Activated CD4-positive, alpha-beta T cell treated with anti-CD3 and anti-CD28 coated beads, Interleukin-2, amount 10 ng/mL, durations not matched to agents 24 days and 14 days (primary cell): ENCODE data around the gene FBXW5. TPM values are rescaled to one million over a fixed set of nuclear protein-coding genes. Genes with fewer than 3 reads are reported as not detected.

Experiments used
- DNase-seq: peaks from one replicate; pipeline ENCODE4 v3.0.0; 2022
- H3K27ac Mint-ChIP-seq: one replicate; pipeline ENCODE4 v1.8.0; 2022; ENCODE audit warnings: mild to moderate bottlenecking, mixed read lengths
- H3K27me3 Mint-ChIP-seq: one replicate; pipeline ENCODE4 v1.8.0; 2022; ENCODE audit warnings: mixed read lengths
- H3K36me3 Mint-ChIP-seq: one replicate; pipeline ENCODE4 v1.8.0; 2022; ENCODE audit warnings: low read depth, mild to moderate bottlenecking, mixed read lengths
- H3K4me1 Mint-ChIP-seq: one replicate; pipeline ENCODE4 v1.8.0; 2021; ENCODE audit warnings: mixed read lengths
- H3K4me3 Mint-ChIP-seq: one replicate; pipeline ENCODE4 v1.8.0; 2022; ENCODE audit warnings: mild to moderate bottlenecking, moderate library complexity, mixed read lengths
- H3K9me3 Mint-ChIP-seq: one replicate; pipeline ENCODE4 v1.8.0; 2021; ENCODE audit warnings: mixed read lengths
- intact Hi-C: fragments of 100-400 bp; cut with micrococcal nuclease; formaldehyde crosslinking; loops from one replicate; pipeline ENCODE4 v1.15.1; 2023
- total RNA-seq: library from RNA; stranded (reverse); gene quantifications from 2 replicates; pipeline ENCODE4 v1.2.3, GENCODE V29; 2022

FBXW5 gene
- total RNA-seq, 1 donor from 2014 or later: 93.6 TPM

- H3K4me3 Mint-ChIP-seq: no peak overlapping the region
- peaks cover 13% of the 10 kb centered on the region for H3K4me1 Mint-ChIP-seq
- H3K36me3 Mint-ChIP-seq: peaks cover 2% of the 10 kb centered on the region
- H3K27ac Mint-ChIP-seq: no peak overlapping the region
- DNase-seq: no peak
- H3K9me3 Mint-ChIP-seq: peaks cover 8% of the 10 kb centered on the region
- H3K27me3 Mint-ChIP-seq: peaks cover 3% of the 10 kb centered on the region
- intact Hi-C loops: no loop called here
Observed at GRCh38 chr9:136961279-136962065, 16.9 kb upstream of the FBXW5 start.

- Mint-ChIP-seq H3K9me3 (peaks cover 12% of the 10 kb centered on the region), H3K27me3 (peaks cover 3% of the 10 kb centered on the region), H3K4me3 (no peak overlapping the region), H3K36me3 (peaks cover 2% of the 10 kb centered on the region), H3K4me1 (peaks cover 8% of the 10 kb centered on the region), H3K27ac (no peak overlapping the region)
- intact Hi-C loops: no loop called here
- DNase-seq: no peak
Observed at GRCh38 chr9:136960938-136961275, 16.4 kb upstream of the FBXW5 start.

GRCh38 chr9:136960212-136960937 is 15.8 kb upstream of the FBXW5 start:
- Mint-ChIP-seq H3K27me3 (no peaks in the 10 kb centered on the region), H3K9me3 (peaks cover 12% of the 10 kb centered on the region), H3K4me1 (peaks cover 4% of the 10 kb centered on the region), H3K36me3 (peaks cover 2% of the 10 kb centered on the region), H3K27ac (no peak overlapping the region), H3K4me3 (no peak overlapping the region)
- intact Hi-C loops: no loop called here
- DNase-seq: no peak

GRCh38 chr9:136958898-136959850 is 14.6 kb upstream of the FBXW5 start:
- Mint-ChIP-seq H3K9me3 (peaks cover 12% of the 10 kb centered on the region), H3K4me3 (no peak overlapping the region), H3K4me1 (peaks cover 4% of the 10 kb centered on the region), H3K27ac (no peak overlapping the region), H3K36me3 (peaks cover 2% of the 10 kb centered on the region), H3K27me3 (no peaks in the 10 kb centered on the region)
- intact Hi-C loops: no loop called here
- DNase-seq: no peak

GRCh38 chr9:136958473-136958872 is 13.9 kb upstream of the FBXW5 start:
- Mint-ChIP-seq H3K4me1 (peaks cover 4% of the 10 kb centered on the region), H3K9me3 (peaks cover 12% of the 10 kb centered on the region), H3K4me3 (no peak overlapping the region), H3K36me3 (peaks cover 2% of the 10 kb centered on the region), H3K27ac (no peak overlapping the region), H3K27me3 (no peaks in the 10 kb centered on the region)
- DNase-seq: no peak
- intact Hi-C loops: no loop called here

- H3K36me3 Mint-ChIP-seq: peaks cover 2% of the 10 kb centered on the region
- peaks cover 2% of the 10 kb centered on the region for H3K4me1 Mint-ChIP-seq
- intact Hi-C loops: no loop called here
- no peaks in the 10 kb centered on the region for H3K27me3 Mint-ChIP-seq
- H3K4me3 Mint-ChIP-seq: no peak overlapping the region
- no peak for DNase-seq
- H3K27ac Mint-ChIP-seq: no peak overlapping the region
- peaks cover 12% of the 10 kb centered on the region for H3K9me3 Mint-ChIP-seq
Observed at GRCh38 chr9:136957901-136958300, 13.4 kb upstream of the FBXW5 start.

GRCh38 chr9:136957461-136957860 is 12.9 kb upstream of the FBXW5 start:
- no peaks in the 10 kb centered on the region for H3K27me3 Mint-ChIP-seq
- no peak overlapping the region for H3K4me3 Mint-ChIP-seq
- DNase-seq: no peak
- H3K36me3 Mint-ChIP-seq: peaks cover 2% of the 10 kb centered on the region
- H3K27ac Mint-ChIP-seq: no peak overlapping the region
- intact Hi-C loops: no loop called here
- H3K4me1 Mint-ChIP-seq: no peaks in the 10 kb centered on the region
- H3K9me3 Mint-ChIP-seq: peaks cover 12% of the 10 kb centered on the region

GRCh38 chr9:136956604-136957003 is 12.1 kb upstream of the FBXW5 start:
- Mint-ChIP-seq H3K4me3 (no peak overlapping the region), H3K27me3 (no peaks in the 10 kb centered on the region), H3K36me3 (peaks cover 2% of the 10 kb centered on the region), H3K27ac (no peak overlapping the region), H3K4me1 (no peaks in the 10 kb centered on the region), H3K9me3 (peaks cover 12% of the 10 kb centered on the region)
- DNase-seq: no peak
- intact Hi-C loops: no loop called here

GRCh38 chr9:136955943-136956335 is 11.4 kb upstream of the FBXW5 start:
- Mint-ChIP-seq H3K36me3 (peaks cover 2% of the 10 kb centered on the region), H3K27ac (no peak overlapping the region), H3K27me3 (no peaks in the 10 kb centered on the region), H3K4me3 (no peak overlapping the region), H3K9me3 (peaks cover 12% of the 10 kb centered on the region), H3K4me1 (peaks cover under 1% of the 10 kb centered on the region)
- intact Hi-C loops: no loop called here
- DNase-seq: no peak

- intact Hi-C loops: no loop called here
- no peak for DNase-seq
- no peak overlapping the region for H3K27ac Mint-ChIP-seq
- peaks cover 2% of the 10 kb centered on the region for H3K4me1 Mint-ChIP-seq
- H3K4me3 Mint-ChIP-seq: no peak overlapping the region
- H3K9me3 Mint-ChIP-seq: peaks cover 12% of the 10 kb centered on the region
- peaks cover 2% of the 10 kb centered on the region for H3K36me3 Mint-ChIP-seq
- no peaks in the 10 kb centered on the region for H3K27me3 Mint-ChIP-seq
Observed at GRCh38 chr9:136955202-136955942, 10.8 kb upstream of the FBXW5 start.

- H3K36me3 Mint-ChIP-seq: peaks cover 2% of the 10 kb centered on the region
- peaks cover 12% of the 10 kb centered on the region for H3K9me3 Mint-ChIP-seq
Observed at GRCh38 chr9:136954270-136955083, 9.9 kb upstream of the FBXW5 start.

GRCh38 chr9:136953771-136954269 is 9.3 kb upstream of the FBXW5 start:
- DNase-seq: no peak
- Mint-ChIP-seq H3K9me3 (peaks cover 12% of the 10 kb centered on the region), H3K4me1 (peaks cover 3% of the 10 kb centered on the region), H3K27ac (no peak overlapping the region), H3K36me3 (peaks cover 2% of the 10 kb centered on the region), H3K27me3 (no peaks in the 10 kb centered on the region), H3K4me3 (no peak overlapping the region)
- intact Hi-C loops: no loop called here

More at GRCh38 chr9:136954270-136955083, 9.9 kb upstream of the FBXW5 start:
- intact Hi-C loops: no loop called here
- Mint-ChIP-seq H3K4me1 (peaks cover 3% of the 10 kb centered on the region), H3K27ac (no peak overlapping the region), H3K4me3 (no peak overlapping the region), H3K27me3 (no peaks in the 10 kb centered on the region)
- no peak for DNase-seq
